GM19455 (cell line): Measurements from ENCODE around the gene HACD1.

ENCODE experiments used
- ATAC-seq: cut with Tn5 transposase; IDR thresholded peaks from one replicate; pipeline ENCODE4 v1.9.1; 2021; ENCODE audit not compliant: unreplicated experiment

HACD1 gene

GRCh38 chr10:17617031-17617911 is at the start of gene HACD1:
Gene HACD1, minus strand, starts transcription at chr10:17617374. Its CDS starts 35 bp downstream, at chr10:17617339.
- peak; percentile 74 for ATAC-seq

- ATAC-seq, result no peak
Measured at GRCh38 chr10:17665747-17666146, 48.6 kb upstream of the HACD1 start.

GRCh38 chr10:17663450-17663849 is 46.3 kb upstream of the HACD1 start:
- ATAC-seq, result no peak

- ATAC-seq, result no peak
Measured at GRCh38 chr10:17662193-17663138, 45.3 kb upstream of the HACD1 start.

- ATAC-seq, result no peak
Measured at GRCh38 chr10:17661510-17661909, 44.3 kb upstream of the HACD1 start.

- ATAC-seq, result no peak
Measured at GRCh38 chr10:17660921-17661320, 43.7 kb upstream of the HACD1 start.

GRCh38 chr10:17659365-17659764 is 42.2 kb upstream of the HACD1 start:
- ATAC-seq, result no peak

- ATAC-seq, result no peak
Measured at GRCh38 chr10:17657103-17657500, 39.9 kb upstream of the HACD1 start.

GRCh38 chr10:17655567-17656146 is 38.5 kb upstream of the HACD1 start:
- peak; percentile 93 for ATAC-seq

GRCh38 chr10:17655009-17655408 is 37.8 kb upstream of the HACD1 start:
- peak; percentile 21 for ATAC-seq

- ATAC-seq, result no peak
Measured at GRCh38 chr10:17652585-17652984, 35.4 kb upstream of the HACD1 start.

- no peak for ATAC-seq
Measured at GRCh38 chr10:17651896-17652295, 34.7 kb upstream of the HACD1 start.

GRCh38 chr10:17650416-17650815 is 33.2 kb upstream of the HACD1 start:
- ATAC-seq, result no peak

GRCh38 chr10:17649836-17650235 is 32.7 kb upstream of the HACD1 start:
- no peak for ATAC-seq

GRCh38 chr10:17649052-17649451 is 31.9 kb upstream of the HACD1 start:
- no peak for ATAC-seq

GRCh38 chr10:17648243-17649035 is 31.3 kb upstream of the HACD1 start:
- no peak for ATAC-seq

GRCh38 chr10:17647326-17647725 is 30.2 kb upstream of the HACD1 start:
- ATAC-seq, result no peak

- ATAC-seq, result no peak
Measured at GRCh38 chr10:17645621-17646345, 28.6 kb upstream of the HACD1 start.

GRCh38 chr10:17644485-17644943 is 27.3 kb upstream of the HACD1 start:
- peak; percentile 38 for ATAC-seq
